Measurements from ENCODE around the gene FHIT. TPM values are rescaled to one million over a fixed set of nuclear protein-coding genes. Genes with fewer than 3 reads are reported as not detected.

FHIT gene
- total RNA-seq, 2 donors from 2014 or later, result 10.4 to 15.8 TPM

GRCh38 chr3:60094392-60094947 is 1156.8 kb downstream of the FHIT start:
- TF ChIP-seq POLR2A (IDR thresholded peaks at IDR 0.05), result no peak
- TF ChIP-seq, protein P1, sequence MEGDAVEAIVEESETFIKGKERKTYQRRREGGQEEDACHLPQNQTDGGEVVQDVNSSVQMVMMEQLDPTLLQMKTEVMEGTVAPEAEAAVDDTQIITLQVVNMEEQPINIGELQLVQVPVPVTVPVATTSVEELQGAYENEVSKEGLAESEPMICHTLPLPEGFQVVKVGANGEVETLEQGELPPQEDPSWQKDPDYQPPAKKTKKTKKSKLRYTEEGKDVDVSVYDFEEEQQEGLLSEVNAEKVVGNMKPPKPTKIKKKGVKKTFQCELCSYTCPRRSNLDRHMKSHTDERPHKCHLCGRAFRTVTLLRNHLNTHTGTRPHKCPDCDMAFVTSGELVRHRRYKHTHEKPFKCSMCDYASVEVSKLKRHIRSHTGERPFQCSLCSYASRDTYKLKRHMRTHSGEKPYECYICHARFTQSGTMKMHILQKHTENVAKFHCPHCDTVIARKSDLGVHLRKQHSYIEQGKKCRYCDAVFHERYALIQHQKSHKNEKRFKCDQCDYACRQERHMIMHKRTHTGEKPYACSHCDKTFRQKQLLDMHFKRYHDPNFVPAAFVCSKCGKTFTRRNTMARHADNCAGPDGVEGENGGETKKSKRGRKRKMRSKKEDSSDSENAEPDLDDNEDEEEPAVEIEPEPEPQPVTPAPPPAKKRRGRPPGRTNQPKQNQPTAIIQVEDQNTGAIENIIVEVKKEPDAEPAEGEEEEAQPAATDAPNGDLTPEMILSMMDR (IDR thresholded peaks at IDR 0.05), result no peak
- ATAC-seq (no peak), DNase-seq (no peak)
- no peaks in the 10 kb centered on the region for H3K4me1 ChIP-seq
- intact Hi-C loops (cut with DNase I), result no loop called here
- no peaks in the 10 kb centered on the region for H3K27me3 ChIP-seq
- H3K9me3 ChIP-seq, result no peaks in the 10 kb centered on the region
- no peak overlapping the region for H3K4me3 ChIP-seq
- H3K36me3 ChIP-seq (replicated peaks in 1 of 2; ENCODE audit: insufficient read depth in 1 of 2, low read depth in 2 of 2), result no peaks in the 10 kb centered on the region
- 76 to 82% methylated on average over 3 of the region's 3 CpGs for WGBS, 2 donors
- no peak overlapping the region for H3K27ac ChIP-seq

- intact Hi-C loops (cut with DNase I), result no loop called here
- Histone ChIP-seq H3K9me3 (no peaks in the 10 kb centered on the region), H3K4me1 (no peaks in the 10 kb centered on the region), H3K36me3 (replicated peaks in 1 of 2; ENCODE audit: insufficient read depth in 1 of 2, low read depth in 2 of 2) (no peaks in the 10 kb centered on the region), H3K4me3 (no peak overlapping the region), H3K27ac (no peak overlapping the region), H3K27me3 (no peaks in the 10 kb centered on the region)
- TF ChIP-seq, protein P1 (IDR thresholded peaks at IDR 0.05), result no peak
- TF ChIP-seq POLR2A (IDR thresholded peaks at IDR 0.05), result no peak
- ATAC-seq, result no peak
- WGBS, 2 donors, result 77 to 91% methylated on average over 3 of the region's 3 CpGs
- DNase-seq, result no peak
Measured at GRCh38 chr3:60090548-60090947, 1160.7 kb downstream of the FHIT start.

- 71 to 82% methylated on average over 2 of the region's 2 CpGs for WGBS, 2 donors
- H3K9me3 ChIP-seq, result no peaks in the 10 kb centered on the region
- no peaks in the 10 kb centered on the region for H3K4me1 ChIP-seq
- intact Hi-C loops (cut with DNase I), result no loop called here
- no peak overlapping the region for H3K27ac ChIP-seq
- TF ChIP-seq POLR2A (IDR thresholded peaks at IDR 0.05), result no peak
- TF ChIP-seq, protein P1 (IDR thresholded peaks at IDR 0.05), result no peak
- DNase-seq (no peak), ATAC-seq (no peak)
- H3K4me3 ChIP-seq, result no peak overlapping the region
- H3K36me3 ChIP-seq (replicated peaks in 1 of 2; ENCODE audit: insufficient read depth in 1 of 2, low read depth in 2 of 2), result no peaks in the 10 kb centered on the region
- H3K27me3 ChIP-seq, result no peaks in the 10 kb centered on the region
Measured at GRCh38 chr3:60086811-60087210, 1164.4 kb downstream of the FHIT start.

GRCh38 chr3:60085649-60086048 is 1165.6 kb downstream of the FHIT start:
- no peaks in the 10 kb centered on the region for H3K4me1 ChIP-seq
- TF ChIP-seq, protein P1 (IDR thresholded peaks at IDR 0.05), result no peak
- TF ChIP-seq POLR2A (IDR thresholded peaks at IDR 0.05), result no peak
- intact Hi-C loops (cut with DNase I), result no loop called here
- H3K27me3 ChIP-seq, result no peaks in the 10 kb centered on the region
- H3K36me3 ChIP-seq (replicated peaks in 1 of 2; ENCODE audit: insufficient read depth in 1 of 2, low read depth in 2 of 2), result no peaks in the 10 kb centered on the region
- ATAC-seq (no peak), DNase-seq (no peak)
- H3K9me3 ChIP-seq, result no peaks in the 10 kb centered on the region
- no peak overlapping the region for H3K4me3 ChIP-seq
- no peak overlapping the region for H3K27ac ChIP-seq

- WGBS, 2 donors, result 47 to 69% methylated on average over 5 of the region's 5 CpGs
- Histone ChIP-seq H3K9me3 (no peaks in the 10 kb centered on the region), H3K27ac (peak overlapping the region in 1 of 4 donors; percentile 32), H3K4me1 (no peaks in the 10 kb centered on the region), H3K36me3 (replicated peaks in 1 of 2; ENCODE audit: insufficient read depth in 1 of 2, low read depth in 2 of 2) (no peaks in the 10 kb centered on the region), H3K4me3 (no peak overlapping the region), H3K27me3 (no peaks in the 10 kb centered on the region)
- peak; percentile 33 for ATAC-seq
- DNase-seq, result no peak
- TF ChIP-seq, protein P1 (IDR thresholded peaks at IDR 0.05), result no peak
- TF ChIP-seq POLR2A (IDR thresholded peaks at IDR 0.05), result no peak
- intact Hi-C loops (cut with DNase I), result no loop called here
Measured at GRCh38 chr3:60081381-60082095, 1169.7 kb downstream of the FHIT start.
